HG02571 (cell line): ENCODE results near the gene SLC39A1.
"Not testable (repeated sequence)": the region's sequence is repeated elsewhere in the genome, so short reads cannot be mapped to it uniquely, and the experiment has no call there.

Experiments
- ATAC-seq: cut with Tn5 transposase; IDR thresholded peaks from one replicate; pipeline ENCODE4 v1.9.1; 2021; ENCODE audit warnings: mild to moderate bottlenecking, moderate library complexity; ENCODE audit not compliant: unreplicated experiment

SLC39A1 gene, protein sequence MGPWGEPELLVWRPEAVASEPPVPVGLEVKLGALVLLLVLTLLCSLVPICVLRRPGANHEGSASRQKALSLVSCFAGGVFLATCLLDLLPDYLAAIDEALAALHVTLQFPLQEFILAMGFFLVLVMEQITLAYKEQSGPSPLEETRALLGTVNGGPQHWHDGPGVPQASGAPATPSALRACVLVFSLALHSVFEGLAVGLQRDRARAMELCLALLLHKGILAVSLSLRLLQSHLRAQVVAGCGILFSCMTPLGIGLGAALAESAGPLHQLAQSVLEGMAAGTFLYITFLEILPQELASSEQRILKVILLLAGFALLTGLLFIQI

DNA sequence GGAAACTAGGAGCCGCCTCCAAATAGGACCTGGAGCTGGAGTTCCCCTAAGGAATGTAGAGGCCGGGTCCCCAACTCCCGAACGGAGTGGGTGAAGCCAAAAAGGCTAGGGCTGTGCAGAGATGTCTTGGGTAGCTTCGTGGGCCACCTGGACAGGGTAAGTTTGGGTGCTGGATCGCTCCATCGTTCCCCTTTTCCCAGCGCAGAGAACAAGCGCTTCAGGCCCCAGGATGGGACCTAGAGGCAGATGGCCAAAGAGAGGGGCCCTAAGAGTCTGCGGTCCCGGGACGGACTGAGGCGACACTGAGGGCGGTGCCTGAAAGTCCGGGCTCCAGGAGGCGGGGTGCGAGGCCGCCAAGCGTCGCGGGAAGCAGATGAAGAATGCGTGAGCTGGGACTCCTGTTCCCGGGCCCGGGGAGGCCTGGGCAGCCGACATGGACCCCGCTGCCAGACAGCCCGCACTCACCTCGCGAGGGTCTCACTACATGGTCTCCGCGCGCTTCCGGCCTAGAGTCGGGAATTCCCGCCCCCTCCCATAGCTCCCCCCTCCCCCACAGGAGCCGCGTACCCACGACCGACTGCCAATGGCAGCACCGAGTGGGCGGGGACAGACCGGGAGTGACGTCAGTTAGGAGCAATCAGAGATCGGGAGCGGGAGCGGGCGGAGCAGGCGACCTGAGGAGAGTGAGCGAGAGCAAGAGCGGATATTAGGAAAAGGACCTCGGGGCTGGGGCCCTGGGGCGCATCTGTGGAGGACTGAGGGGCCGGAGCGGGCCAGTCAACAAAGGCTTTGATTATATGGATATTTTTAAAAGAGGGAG, at the start of gene SLC39A1:
Gene SLC39A1 (minus strand): TSS at position 508 of the 820 bp plus-strand sequence. CDS start 822 bp downstream, outside the sequence.
- ATAC-seq, result peak; percentile 49

- not testable (repeated sequence) for ATAC-seq
Observed at GRCh38 chr1:154012543-154012942, 49.2 kb upstream of the SLC39A1 start.

- ATAC-seq, result no peak
Observed at GRCh38 chr1:154012129-154012528, 48.8 kb upstream of the SLC39A1 start.

- ATAC-seq, result no peak
Observed at GRCh38 chr1:154006136-154006535, 42.8 kb upstream of the SLC39A1 start.

- ATAC-seq, result no peak
Observed at GRCh38 chr1:154000420-154000819, 37.1 kb upstream of the SLC39A1 start.

DNA sequence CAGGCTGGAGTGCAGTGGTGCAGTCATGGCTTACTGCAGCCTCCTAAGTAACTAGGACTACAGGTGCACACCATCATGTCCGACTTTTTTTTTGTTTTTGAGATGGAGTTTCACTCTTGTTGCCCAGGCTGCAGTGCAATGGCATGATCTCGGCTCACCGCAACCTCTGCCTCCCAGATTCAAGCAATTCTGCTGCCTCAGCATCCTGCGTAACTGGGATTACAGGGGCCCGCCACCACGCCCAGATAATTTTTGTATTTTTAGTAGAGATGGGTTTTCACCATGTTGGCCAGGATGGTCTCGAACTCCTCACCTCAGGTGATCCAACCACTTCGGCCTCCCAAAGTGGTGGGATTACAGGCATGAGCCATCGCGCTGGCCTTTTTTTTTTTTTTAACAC, 33.5 kb upstream of the SLC39A1 start:
- ATAC-seq, result not testable (repeated sequence)

DNA sequence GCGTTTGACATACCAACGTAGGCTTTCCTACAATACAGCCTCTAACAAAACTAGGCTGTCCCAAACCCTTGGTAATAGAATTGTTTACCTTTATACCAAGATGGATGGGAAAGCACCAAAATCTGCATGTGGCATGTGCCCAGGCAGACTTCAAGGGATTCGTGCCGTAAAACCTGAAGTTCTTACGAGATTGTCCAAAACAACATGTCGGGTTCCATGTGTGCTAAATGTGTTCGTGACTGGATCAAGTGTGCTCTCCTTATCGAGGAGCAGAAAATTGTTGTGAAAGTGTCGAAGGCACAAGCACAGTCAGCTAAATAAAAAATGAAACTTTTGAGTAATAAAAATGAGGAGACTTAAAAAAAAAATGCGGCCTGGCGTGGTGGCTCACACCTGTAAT, 32.3 kb upstream of the SLC39A1 start:
- no peak for ATAC-seq

- no peak for ATAC-seq
Observed at GRCh38 chr1:153995202-153995601, 31.9 kb upstream of the SLC39A1 start.

- ATAC-seq, result no peak
Observed at GRCh38 chr1:153991806-153992205, 28.5 kb upstream of the SLC39A1 start.

- ATAC-seq, result no peak
Observed at GRCh38 chr1:153991151-153991630, 27.9 kb upstream of the SLC39A1 start.

GRCh38 chr1:153990468-153991150, 27.3 kb upstream of the SLC39A1 start, which contains the start of gene RPS27:
TSS of gene RPS27 (plus strand) at chr1:153990762. CDS start at chr1:153990797, 35 bp downstream.
- ATAC-seq, result peak; percentile 64

- ATAC-seq, result no peak
Observed at GRCh38 chr1:153987621-153988020, 24.3 kb upstream of the SLC39A1 start.

- ATAC-seq, result no peak
Observed at GRCh38 chr1:153985941-153986761, 22.8 kb upstream of the SLC39A1 start, which contains the start of gene RAB13. TSS of gene RAB13 (minus strand) at chr1:153986339. CDS start at chr1:153986236, 103 bp downstream.

GRCh38 chr1:153985341-153985912, 22.1 kb upstream of the SLC39A1 start:
- no peak for ATAC-seq

GRCh38 chr1:153984123-153984894, 21.0 kb upstream of the SLC39A1 start:
- no peak for ATAC-seq

DNA sequence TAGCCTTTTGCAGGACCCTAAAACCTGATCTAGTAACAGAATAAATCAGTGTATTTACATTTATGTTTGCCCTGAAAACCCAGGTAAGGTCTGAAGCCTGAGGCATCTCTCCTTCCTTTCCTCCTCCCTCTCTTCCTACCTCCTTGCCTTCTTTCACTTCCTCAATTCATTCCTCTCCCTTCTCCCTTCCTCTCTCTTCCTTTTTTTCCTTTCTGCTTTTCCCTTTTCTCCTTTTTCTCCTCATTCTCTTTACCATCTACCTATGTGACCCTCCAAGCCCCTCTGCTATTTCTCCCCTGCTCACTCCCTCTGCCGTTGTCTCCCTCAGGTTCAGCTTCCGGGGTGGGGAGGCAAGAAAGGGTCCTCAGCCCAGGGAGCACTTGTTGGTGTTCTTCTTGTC, 18.4 kb upstream of the SLC39A1 start:
- ATAC-seq, result not testable (repeated sequence)

GRCh38 chr1:153979091-153979490, 15.8 kb upstream of the SLC39A1 start:
- not testable (repeated sequence) for ATAC-seq

- no peak for ATAC-seq
Observed at GRCh38 chr1:153978274-153978909, 15.1 kb upstream of the SLC39A1 start.
